ENCODE data around the gene CHRD. TPM values are rescaled to one million over a fixed set of nuclear protein-coding genes. Genes with fewer than 3 reads are reported as not detected.

The CHRD gene
- total and polyA plus RNA-seq, 9 of the 15 experiments (the other 6 are each of a cell fraction or from before 2014, with no cell fraction given) = 0.11 to 1.3 (median 0.59) TPM; not detected in 3

DNA sequence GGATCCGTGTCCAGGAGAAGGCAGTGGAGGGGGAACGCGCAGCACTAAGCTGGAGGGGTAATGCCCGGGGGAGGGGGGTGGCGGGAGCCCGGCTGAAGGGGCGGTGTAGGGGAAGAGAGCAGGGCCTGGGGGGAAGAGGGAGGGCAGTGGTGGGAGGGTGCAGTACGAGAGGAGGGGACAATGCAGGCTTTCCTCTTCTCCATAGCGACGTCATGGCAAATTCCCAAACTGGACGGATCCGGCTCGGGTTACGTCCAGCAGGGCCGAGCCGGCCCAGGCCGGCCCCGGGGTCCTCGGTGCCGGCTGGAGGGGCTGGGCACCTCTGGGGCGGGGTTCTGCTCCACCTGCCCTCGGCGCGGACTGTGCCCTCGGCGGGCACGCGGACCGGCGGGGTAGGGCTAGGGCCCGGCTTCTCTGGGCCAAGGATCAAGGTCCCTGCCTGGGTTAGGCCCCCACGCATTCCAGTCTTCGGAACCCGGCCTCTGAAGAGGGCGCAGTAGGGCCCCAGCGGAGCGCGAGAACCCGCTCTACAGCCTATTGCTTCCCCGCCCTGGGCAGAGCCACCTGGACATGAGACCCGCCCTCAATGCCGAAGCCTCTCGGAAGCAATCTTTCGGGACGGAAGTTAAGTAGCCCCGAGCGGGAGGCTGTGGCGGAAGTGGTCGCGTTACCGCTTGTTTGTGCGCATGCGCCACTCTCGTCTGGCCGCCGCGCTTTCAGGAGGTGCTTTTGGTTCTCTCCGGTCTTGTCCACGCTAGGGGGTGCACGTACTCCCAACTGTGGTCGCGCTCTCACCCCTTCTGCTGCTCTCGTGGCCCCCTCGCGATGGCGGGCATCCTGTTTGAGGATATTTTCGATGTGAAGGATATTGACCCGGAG, 16.9 kb upstream of the CHRD start (continued):
- no peak for TF ChIP-seq SREBF2 (CRISPR knock-in tag; IDR thresholded peaks at IDR 0.05)
- no peak for TF ChIP-seq HLTF (IDR thresholded peaks at IDR 0.05)
- TF ChIP-seq, protein P1, sequence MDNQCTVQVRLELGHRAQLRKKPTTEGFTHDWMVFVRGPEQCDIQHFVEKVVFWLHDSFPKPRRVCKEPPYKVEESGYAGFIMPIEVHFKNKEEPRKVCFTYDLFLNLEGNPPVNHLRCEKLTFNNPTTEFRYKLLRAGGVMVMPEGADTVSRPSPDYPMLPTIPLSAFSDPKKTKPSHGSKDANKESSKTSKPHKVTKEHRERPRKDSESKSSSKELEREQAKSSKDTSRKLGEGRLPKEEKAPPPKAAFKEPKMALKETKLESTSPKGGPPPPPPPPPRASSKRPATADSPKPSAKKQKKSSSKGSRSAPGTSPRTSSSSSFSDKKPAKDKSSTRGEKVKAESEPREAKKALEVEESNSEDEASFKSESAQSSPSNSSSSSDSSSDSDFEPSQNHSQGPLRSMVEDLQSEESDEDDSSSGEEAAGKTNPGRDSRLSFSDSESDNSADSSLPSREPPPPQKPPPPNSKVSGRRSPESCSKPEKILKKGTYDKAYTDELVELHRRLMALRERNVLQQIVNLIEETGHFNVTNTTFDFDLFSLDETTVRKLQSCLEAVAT (IDR thresholded peaks at IDR 0.05) = peak in 1 of 2 experiments; percentile 75; a peak in 1 of 4 replicates
- TF ChIP-seq, protein P2, sequence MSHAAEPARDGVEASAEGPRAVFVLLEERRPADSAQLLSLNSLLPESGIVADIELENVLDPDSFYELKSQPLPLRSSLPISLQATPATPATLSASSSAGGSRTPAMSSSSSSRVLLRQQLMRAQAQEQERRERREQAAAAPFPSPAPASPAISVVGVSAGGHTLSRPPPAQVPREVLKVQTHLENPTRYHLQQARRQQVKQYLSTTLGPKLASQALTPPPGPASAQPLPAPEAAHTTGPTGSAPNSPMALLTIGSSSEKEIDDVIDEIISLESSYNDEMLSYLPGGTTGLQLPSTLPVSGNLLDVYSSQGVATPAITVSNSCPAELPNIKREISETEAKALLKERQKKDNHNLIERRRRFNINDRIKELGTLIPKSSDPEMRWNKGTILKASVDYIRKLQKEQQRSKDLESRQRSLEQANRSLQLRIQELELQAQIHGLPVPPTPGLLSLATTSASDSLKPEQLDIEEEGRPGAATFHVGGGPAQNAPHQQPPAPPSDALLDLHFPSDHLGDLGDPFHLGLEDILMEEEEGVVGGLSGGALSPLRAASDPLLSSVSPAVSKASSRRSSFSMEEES (CRISPR knock-in tag; IDR thresholded peaks at IDR 0.05) = no peak
- TF ChIP-seq MAFF (IDR thresholded peaks at IDR 0.05; ENCODE audit: low read length) = no peak
- TF ChIP-seq PTBP1 (IDR thresholded peaks at IDR 0.05; ENCODE audit: low read depth, low read length) = no peak
- TF ChIP-seq, protein P3, sequence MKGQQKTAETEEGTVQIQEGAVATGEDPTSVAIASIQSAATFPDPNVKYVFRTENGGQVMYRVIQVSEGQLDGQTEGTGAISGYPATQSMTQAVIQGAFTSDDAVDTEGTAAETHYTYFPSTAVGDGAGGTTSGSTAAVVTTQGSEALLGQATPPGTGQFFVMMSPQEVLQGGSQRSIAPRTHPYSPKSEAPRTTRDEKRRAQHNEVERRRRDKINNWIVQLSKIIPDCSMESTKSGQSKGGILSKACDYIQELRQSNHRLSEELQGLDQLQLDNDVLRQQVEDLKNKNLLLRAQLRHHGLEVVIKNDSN (CRISPR knock-in tag; IDR thresholded peaks at IDR 0.05) = no peak; the same call in 1 of the 2 replicates
- no peak for TF ChIP-seq ZNF717 (CRISPR knock-in tag; IDR thresholded peaks at IDR 0.05)
- no peak for TF ChIP-seq DNMT1 (IDR thresholded peaks at IDR 0.05)
- no peak for TF ChIP-seq HSF4 (CRISPR knock-in tag; IDR thresholded peaks at IDR 0.05; ENCODE audit: borderline replicate concordance)
- peak in 1 of 2 experiments; percentile 70; a peak in 1 of 4 replicates for TF ChIP-seq NONO (IDR thresholded peaks at IDR 0.05; ENCODE audit: low read depth in 2 of 2, low read length in 1 of 2)
- TF ChIP-seq ZNF316 (IDR thresholded peaks at IDR 0.05) = no peak
- TF ChIP-seq IFI16 (CRISPR knock-in tag; IDR thresholded peaks at IDR 0.05) = no peak
- TF ChIP-seq, protein P4, sequence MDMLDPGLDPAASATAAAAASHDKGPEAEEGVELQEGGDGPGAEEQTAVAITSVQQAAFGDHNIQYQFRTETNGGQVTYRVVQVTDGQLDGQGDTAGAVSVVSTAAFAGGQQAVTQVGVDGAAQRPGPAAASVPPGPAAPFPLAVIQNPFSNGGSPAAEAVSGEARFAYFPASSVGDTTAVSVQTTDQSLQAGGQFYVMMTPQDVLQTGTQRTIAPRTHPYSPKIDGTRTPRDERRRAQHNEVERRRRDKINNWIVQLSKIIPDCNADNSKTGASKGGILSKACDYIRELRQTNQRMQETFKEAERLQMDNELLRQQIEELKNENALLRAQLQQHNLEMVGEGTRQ (CRISPR knock-in tag; IDR thresholded peaks at IDR 0.05) = no peak
- TF ChIP-seq, protein P5, sequence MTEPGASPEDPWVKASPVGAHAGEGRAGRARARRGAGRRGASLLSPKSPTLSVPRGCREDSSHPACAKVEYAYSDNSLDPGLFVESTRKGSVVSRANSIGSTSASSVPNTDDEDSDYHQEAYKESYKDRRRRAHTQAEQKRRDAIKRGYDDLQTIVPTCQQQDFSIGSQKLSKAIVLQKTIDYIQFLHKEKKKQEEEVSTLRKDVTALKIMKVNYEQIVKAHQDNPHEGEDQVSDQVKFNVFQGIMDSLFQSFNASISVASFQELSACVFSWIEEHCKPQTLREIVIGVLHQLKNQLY (CRISPR knock-in tag; conservative IDR thresholded peaks at IDR 0.05) = no peak
- no peak for TF ChIP-seq U2AF1 (optimal IDR thresholded peaks at IDR 0.05; ENCODE audit: low read depth, low read length)
- TF ChIP-seq, protein P6, sequence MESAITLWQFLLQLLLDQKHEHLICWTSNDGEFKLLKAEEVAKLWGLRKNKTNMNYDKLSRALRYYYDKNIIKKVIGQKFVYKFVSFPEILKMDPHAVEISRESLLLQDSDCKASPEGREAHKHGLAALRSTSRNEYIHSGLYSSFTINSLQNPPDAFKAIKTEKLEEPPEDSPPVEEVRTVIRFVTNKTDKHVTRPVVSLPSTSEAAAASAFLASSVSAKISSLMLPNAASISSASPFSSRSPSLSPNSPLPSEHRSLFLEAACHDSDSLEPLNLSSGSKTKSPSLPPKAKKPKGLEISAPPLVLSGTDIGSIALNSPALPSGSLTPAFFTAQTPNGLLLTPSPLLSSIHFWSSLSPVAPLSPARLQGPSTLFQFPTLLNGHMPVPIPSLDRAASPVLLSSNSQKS (CRISPR knock-in tag; IDR thresholded peaks at IDR 0.05) = 0 out of 2 replicates have a peak, but pooled peaks have one; percentile 44
- no peak for TF ChIP-seq ZNF699 (CRISPR knock-in tag; IDR thresholded peaks at IDR 0.05; ENCODE audit: insufficient replicate concordance)
- TF ChIP-seq, protein P7, sequence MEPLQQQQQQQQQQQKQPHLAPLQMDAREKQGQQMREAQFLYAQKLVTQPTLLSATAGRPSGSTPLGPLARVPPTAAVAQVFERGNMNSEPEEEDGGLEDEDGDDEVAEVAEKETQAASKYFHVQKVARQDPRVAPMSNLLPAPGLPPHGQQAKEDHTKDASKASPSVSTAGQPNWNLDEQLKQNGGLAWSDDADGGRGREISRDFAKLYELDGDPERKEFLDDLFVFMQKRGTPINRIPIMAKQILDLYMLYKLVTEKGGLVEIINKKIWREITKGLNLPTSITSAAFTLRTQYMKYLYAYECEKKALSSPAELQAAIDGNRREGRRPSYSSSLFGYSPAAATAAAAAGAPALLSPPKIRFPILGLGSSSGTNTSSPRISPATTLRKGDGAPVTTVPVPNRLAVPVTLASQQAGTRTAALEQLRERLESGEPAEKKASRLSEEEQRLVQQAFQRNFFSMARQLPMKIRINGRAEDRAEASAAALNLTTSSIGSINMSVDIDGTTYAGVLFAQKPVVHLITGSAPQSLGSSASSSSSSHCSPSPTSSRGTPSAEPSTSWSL (CRISPR knock-in tag; IDR thresholded peaks at IDR 0.05; ENCODE audit: borderline replicate concordance) = no peak

Measured in K562 (cell line).